Activated B cell treated with CpG ODN at 0.5 μM for 24 hours (primary cell): ENCODE data around the gene GPM6B. TPM values are rescaled to one million over a fixed set of nuclear protein-coding genes. Genes with fewer than 3 reads are reported as not detected.

Experiments used
- ATAC-seq: fragments of 200-7000 bp; cut with Tn5 transposase; one replicate; pipeline ENCODE4 v1.10.0; 2021; ENCODE audit warnings: low read depth, mild to moderate bottlenecking, moderate library complexity
- CTCF ChIA-PET: fragments of 350-600 bp; sonication (Branson Sonifier 250); formaldehyde crosslinking; loops from one replicate; lab custom pipeline; 2021; ENCODE audit warnings: antibody characterized with exemption; lab: Charles Lee
- POLR2A ChIA-PET: fragments of 350-600 bp; sonication (Branson Sonifier 250); formaldehyde crosslinking; loops from one replicate; lab custom pipeline; 2021; ENCODE audit warnings: antibody characterized with exemption; lab: Charles Lee
- DNase-seq: peaks from one replicate; pipeline ENCODE4 v3.0.0; 2022
- H3K27ac Mint-ChIP-seq: one replicate; pipeline ENCODE4 v1.8.0; 2020; ENCODE audit warnings: mixed read lengths
- H3K27me3 Mint-ChIP-seq: one replicate; pipeline ENCODE4 v1.8.0; 2021; ENCODE audit warnings: mixed read lengths
- H3K36me3 Mint-ChIP-seq: one replicate; pipeline ENCODE4 v1.8.0; 2021; ENCODE audit warnings: low read depth, mixed read lengths
- H3K4me1 Mint-ChIP-seq: one replicate; pipeline ENCODE4 v1.8.0; 2021; ENCODE audit warnings: mixed read lengths
- H3K4me3 Mint-ChIP-seq: one replicate; pipeline ENCODE4 v1.8.0; 2020; ENCODE audit warnings: mild to moderate bottlenecking, mixed read lengths
- H3K9me3 Mint-ChIP-seq: one replicate; pipeline ENCODE4 v1.8.0; 2020; ENCODE audit warnings: mixed read lengths
- CTCF ChIP-seq: fragments of 200-600 bp; IDR thresholded peaks from one replicate; pipeline ENCODE4 v1.8.0; 2022; ENCODE audit warnings: antibody characterized with exemption, mild to moderate bottlenecking
- intact Hi-C: fragments of 100-400 bp; cut with micrococcal nuclease; formaldehyde crosslinking; loops from one replicate; pipeline ENCODE4 v1.15.1; 2024
- total RNA-seq: library from RNA; stranded (reverse); gene quantifications from 2 replicates; pipeline ENCODE4 v1.2.3, GENCODE V29; 2022

GPM6B gene
- total RNA-seq, 1 donor from 2014 or later = not detected

GRCh38 chrX:13764281-13764680 is 52.6 kb downstream of the GPM6B start:
- POLR2A ChIA-PET = no interaction called here
- DNase-seq (no peak), ATAC-seq (no peak)
- no peak for TF ChIP-seq CTCF
- no peaks in the 10 kb centered on the region for H3K9me3 Mint-ChIP-seq
- H3K4me1 Mint-ChIP-seq = peaks cover 35% of the 10 kb centered on the region
- H3K4me3 Mint-ChIP-seq = no peak overlapping the region
- H3K27ac Mint-ChIP-seq = no peak overlapping the region
- intact Hi-C loops = no loop called here
- peaks cover 66% of the 10 kb centered on the region for H3K36me3 Mint-ChIP-seq
- H3K27me3 Mint-ChIP-seq = no peaks in the 10 kb centered on the region
- CTCF ChIA-PET = interaction anchor here (1.1 kb wide), 1 partner anchor 266 kb away, joined by 3 read pairs; no protein-coding TSS in a partner anchor

- ATAC-seq = no peak
- CTCF ChIA-PET = no interaction called here
Observed at GRCh38 chrX:13763489-13763888, 53.4 kb downstream of the GPM6B start.

GRCh38 chrX:13761606-13762414 is 55.1 kb downstream of the GPM6B start:
- ATAC-seq = peak; percentile 32
- H3K9me3 Mint-ChIP-seq = no peaks in the 10 kb centered on the region
- H3K4me1 Mint-ChIP-seq = peaks cover 53% of the 10 kb centered on the region
- H3K27me3 Mint-ChIP-seq = no peaks in the 10 kb centered on the region
- intact Hi-C loops = no loop called here
- ChIA-PET CTCF (no interaction called here), POLR2A (interaction anchor here (0.6 to 1.8 kb wide), 4 partner anchors 25 to 268 kb away, joined by 3 to 9 read pairs (median 3); partner anchors contain the start of genes GEMIN8, OFD1 and TRAPPC2)
- H3K27ac Mint-ChIP-seq = peak overlapping the region; percentile 66
- H3K36me3 Mint-ChIP-seq = peaks cover 64% of the 10 kb centered on the region
- TF ChIP-seq CTCF = no peak
- no peak for DNase-seq
- no peak overlapping the region for H3K4me3 Mint-ChIP-seq

More at GRCh38 chrX:13763489-13763888, 53.4 kb downstream of the GPM6B start:
- no peak for TF ChIP-seq CTCF
- H3K9me3 Mint-ChIP-seq = no peaks in the 10 kb centered on the region
- intact Hi-C loops = no loop called here
- no peak overlapping the region for H3K4me3 Mint-ChIP-seq
- peaks cover 43% of the 10 kb centered on the region for H3K4me1 Mint-ChIP-seq
- POLR2A ChIA-PET = no interaction called here
- no peaks in the 10 kb centered on the region for H3K27me3 Mint-ChIP-seq
- H3K27ac Mint-ChIP-seq = no peak overlapping the region
- peaks cover 66% of the 10 kb centered on the region for H3K36me3 Mint-ChIP-seq
- no peak for DNase-seq

- peaks cover 57% of the 10 kb centered on the region for H3K36me3 Mint-ChIP-seq
- CTCF ChIA-PET = interaction anchor here (1.0 kb wide), 1 partner anchor 11 kb away, joined by 3 read pairs; no protein-coding TSS in a partner anchor
- ATAC-seq (no peak), DNase-seq (no peak)
- H3K27me3 Mint-ChIP-seq = no peaks in the 10 kb centered on the region
- no peaks in the 10 kb centered on the region for H3K9me3 Mint-ChIP-seq
- intact Hi-C loops = no loop called here
- POLR2A ChIA-PET = interaction anchor here (1.4 to 2.0 kb wide), 3 partner anchors 18 to 26 kb away, joined by 7 to 19 read pairs (median 9); partner anchors contain the start of genes OFD1 and TRAPPC2
- H3K27ac Mint-ChIP-seq = peak overlapping the region; percentile 68
- TF ChIP-seq CTCF = no peak
- H3K4me3 Mint-ChIP-seq = no peak overlapping the region
- peaks cover 56% of the 10 kb centered on the region for H3K4me1 Mint-ChIP-seq
Observed at GRCh38 chrX:13760426-13760825, 56.5 kb downstream of the GPM6B start.

- Mint-ChIP-seq H3K36me3 (peaks cover 51% of the 10 kb centered on the region), H3K27me3 (no peaks in the 10 kb centered on the region), H3K27ac (peak overlapping the region; percentile 83), H3K4me1 (peaks cover 57% of the 10 kb centered on the region), H3K4me3 (peak overlapping the region; percentile 32), H3K9me3 (no peaks in the 10 kb centered on the region)
- intact Hi-C loops = loop anchor here (1.0 to 2.0 kb wide), 3 partner anchors 9 to 24 kb away; partner anchors contain the start of genes OFD1 and TRAPPC2
- ATAC-seq = peak; percentile 78
- no peak for DNase-seq
- ChIA-PET CTCF (interaction anchor here (1.0 to 1.3 kb wide), 3 partner anchors 10 to 100 kb away, joined by 3 to 6 read pairs (median 3); no protein-coding TSS in a partner anchor), POLR2A (interaction anchor here (0.5 to 2.0 kb wide), 5 partner anchors 9 to 804 kb away, joined by 3 to 19 read pairs (median 4); partner anchors contain the start of genes GEMIN8, OFD1 and TRAPPC2)
- TF ChIP-seq CTCF = no peak
Observed at GRCh38 chrX:13759152-13759718, 57.7 kb downstream of the GPM6B start.
